Measurements from ENCODE around the gene ATP9A. TPM values are rescaled to one million over a fixed set of nuclear protein-coding genes. Genes with fewer than 3 reads are reported as not detected.
A peak's percentile ranks its signal among the peaks of the same experiment; 100 is the strongest.
"Not testable (repeated sequence)": the region's sequence is repeated elsewhere in the genome, so short reads cannot be mapped to it uniquely, and the experiment has no call there.

ATP9A gene
- 56.1 and 63.1 TPM in 2 replicates for polyA plus RNA-seq
- 212 and 222 TPM in 2 replicates for polyA minus RNA-seq

GRCh38 chr20:51767867-51768758 is at the start of gene ATP9A:
ATP9A (minus strand) TSS chr20:51768390; CDS start chr20:51768369, 21 bp downstream.
- Histone ChIP-seq H4K20me1 (ENCODE audit: insufficient read depth) (no peaks in the 10 kb centered on the region), H3K4me3 (ENCODE audit: low read length) (peak within 1 kb of the TSS; percentile 97), H3K36me3 (ENCODE audit: insufficient read depth, low read length) (no peaks in the 10 kb centered on the region), H3K79me2 (replicated peaks; ENCODE audit: insufficient read depth, low read length) (peaks cover 20% of the 10 kb centered on the region), H3F3A (ENCODE audit: insufficient read depth, low read length, poor library complexity, severe bottlenecking) (no peaks in the 10 kb centered on the region), H3K4me2 (ENCODE audit: low read length) (peak within 1 kb of the TSS; percentile 78), H3K27ac (ENCODE audit: low read length) (peak within 1 kb of the TSS; percentile 94), H3K27me3 (ENCODE audit: insufficient read depth, low read depth, low read length) (no peaks in the 10 kb centered on the region), H3K9ac (ENCODE audit: low read length) (peak within 1 kb of the TSS; percentile 98), H3K9me3 (ENCODE audit: low read length) (no peaks in the 10 kb centered on the region), H3K9me2 (ENCODE audit: insufficient read depth, low read length) (no peaks in the 10 kb centered on the region), H2AFZ (ENCODE audit: low read depth, low read length) (peak within 1 kb of the TSS; percentile 56)
- peak; percentile 40 for TF ChIP-seq CTCF (IDR thresholded peaks at IDR 0.05; ENCODE audit: poor library complexity, severe bottlenecking)
- no peak for TF ChIP-seq POLR2AphosphoS5 (IDR thresholded peaks at IDR 0.05)
- TF ChIP-seq SMC3 (conservative IDR thresholded peaks at IDR 0.05; ENCODE audit: poor library complexity): no peak
- TF ChIP-seq MXI1 (conservative IDR thresholded peaks at IDR 0.05; ENCODE audit: poor library complexity, severe bottlenecking): peak; percentile 13
- peak; percentile 1 for TF ChIP-seq RAD21 (conservative IDR thresholded peaks at IDR 0.05)
- no peak for TF ChIP-seq EZH2 (IDR thresholded peaks at IDR 0.05; ENCODE audit: borderline replicate concordance, insufficient read depth, low read length, poor library complexity, severe bottlenecking)
- peak; percentile 52 for TF ChIP-seq REST (IDR thresholded peaks at IDR 0.05; ENCODE audit: borderline replicate concordance)

- not testable (repeated sequence) for H3F3A ChIP-seq (ENCODE audit: insufficient read depth, low read length, poor library complexity, severe bottlenecking); H2AFZ ChIP-seq (ENCODE audit: low read depth, low read length); H3K9ac ChIP-seq (ENCODE audit: low read length); H4K20me1 ChIP-seq (ENCODE audit: insufficient read depth); H3K4me3 ChIP-seq (ENCODE audit: low read length); H3K9me2 ChIP-seq (ENCODE audit: insufficient read depth, low read length); H3K4me2 ChIP-seq (ENCODE audit: low read length); H3K36me3 ChIP-seq (ENCODE audit: insufficient read depth, low read length); H3K27ac ChIP-seq (ENCODE audit: low read length); H3K27me3 ChIP-seq (ENCODE audit: insufficient read depth, low read depth, low read length); H3K79me2 ChIP-seq (replicated peaks; ENCODE audit: insufficient read depth, low read length); H3K9me3 ChIP-seq (ENCODE audit: low read length)
Observed at GRCh38 chr20:51816856-51817255, 48.7 kb upstream of the ATP9A start.

Data from neural cell (in vitro differentiated cells).